T-helper 2 cell (primary cell): ENCODE data around the gene ORMDL2.
"Not testable (repeated sequence)": the region's sequence is repeated elsewhere in the genome, so short reads cannot be mapped to it uniquely, and the experiment has no call there.

ENCODE experiments used
- DNase-seq, 5 experiments: peaks; one replicate each; pipeline versions ENCODE4 v3.0.0 to v3.0.0-alpha.2; 2012 to 2022

Gene ORMDL2

GRCh38 chr12:55829967-55830600 is 12.2 kb downstream of the ORMDL2 start:
- peak in 3 of 5 experiments; percentile 6 to 58 (median 16) for DNase-seq

- peak in 4 of 5 experiments; percentile 16 to 85 (median 25) for DNase-seq
Observed at GRCh38 chr12:55830601-55831446, 13.0 kb downstream of the ORMDL2 start.

- DNase-seq: no peak
Observed at GRCh38 chr12:55831447-55831815, 13.6 kb downstream of the ORMDL2 start.

DNA sequence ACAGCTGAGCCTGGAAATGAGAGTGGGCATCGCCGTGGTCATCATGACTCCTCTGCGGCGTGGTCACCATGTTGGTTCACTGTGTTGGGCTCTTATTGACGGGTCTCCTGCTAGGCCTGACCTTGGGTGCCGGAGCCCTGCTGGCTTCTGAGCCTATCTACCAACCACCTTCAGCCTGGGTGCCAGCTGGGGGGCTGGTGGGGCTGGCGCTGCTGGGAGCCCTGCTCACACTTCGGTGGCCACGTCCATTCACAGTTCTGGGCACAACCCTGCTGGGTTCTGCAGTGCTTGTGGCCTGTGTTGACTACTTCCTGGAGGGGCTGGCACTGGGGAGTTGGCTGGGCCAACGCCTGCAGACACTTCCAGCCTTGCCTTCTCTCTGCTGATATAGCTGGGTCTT is 15.2 kb downstream of the ORMDL2 start:
- no peak for DNase-seq

GRCh38 chr12:55834400-55834799 is 16.6 kb downstream of the ORMDL2 start:
- DNase-seq: not testable (repeated sequence)

- no peak for DNase-seq
Observed at GRCh38 chr12:55838361-55838760, 20.5 kb downstream of the ORMDL2 start.

DNA sequence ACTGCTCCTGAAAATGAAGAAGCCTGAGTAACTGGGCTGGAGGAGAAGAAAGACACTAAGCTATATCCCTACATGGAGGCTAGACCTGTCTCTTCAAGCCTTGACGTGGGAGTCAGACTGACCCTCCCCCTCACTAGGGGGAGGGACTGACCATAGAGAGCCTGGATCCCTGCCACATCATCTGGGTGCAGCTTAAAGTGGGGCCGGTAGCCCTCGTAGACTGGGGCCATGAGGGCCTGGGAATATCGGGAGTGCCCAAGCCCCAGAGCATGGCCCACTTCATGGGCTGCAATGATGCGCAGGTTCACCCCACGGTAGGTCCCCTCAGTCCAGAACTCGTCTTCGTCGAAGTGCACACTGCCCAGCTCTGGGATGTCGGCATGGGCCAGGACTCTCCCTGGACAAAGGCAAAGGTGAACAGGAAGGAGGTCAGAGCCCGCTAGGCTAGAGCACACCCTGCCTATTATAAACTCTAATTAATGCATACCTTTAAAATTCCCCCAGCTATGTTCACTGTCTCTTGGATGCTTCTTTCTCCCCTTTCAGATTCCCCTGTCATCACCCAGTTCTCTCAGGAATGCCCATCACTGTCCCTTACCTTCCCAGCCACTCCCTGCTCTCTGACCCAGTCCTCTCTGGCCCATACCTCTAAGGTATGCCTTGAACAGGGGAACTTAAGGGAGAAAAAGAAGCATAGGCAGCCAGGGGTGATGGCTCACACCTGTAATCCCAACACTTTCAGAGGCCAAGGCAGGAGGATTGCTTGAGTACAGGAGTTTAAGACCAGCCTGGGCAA is 21.7 kb downstream of the ORMDL2 start:
- no peak for DNase-seq

DNA sequence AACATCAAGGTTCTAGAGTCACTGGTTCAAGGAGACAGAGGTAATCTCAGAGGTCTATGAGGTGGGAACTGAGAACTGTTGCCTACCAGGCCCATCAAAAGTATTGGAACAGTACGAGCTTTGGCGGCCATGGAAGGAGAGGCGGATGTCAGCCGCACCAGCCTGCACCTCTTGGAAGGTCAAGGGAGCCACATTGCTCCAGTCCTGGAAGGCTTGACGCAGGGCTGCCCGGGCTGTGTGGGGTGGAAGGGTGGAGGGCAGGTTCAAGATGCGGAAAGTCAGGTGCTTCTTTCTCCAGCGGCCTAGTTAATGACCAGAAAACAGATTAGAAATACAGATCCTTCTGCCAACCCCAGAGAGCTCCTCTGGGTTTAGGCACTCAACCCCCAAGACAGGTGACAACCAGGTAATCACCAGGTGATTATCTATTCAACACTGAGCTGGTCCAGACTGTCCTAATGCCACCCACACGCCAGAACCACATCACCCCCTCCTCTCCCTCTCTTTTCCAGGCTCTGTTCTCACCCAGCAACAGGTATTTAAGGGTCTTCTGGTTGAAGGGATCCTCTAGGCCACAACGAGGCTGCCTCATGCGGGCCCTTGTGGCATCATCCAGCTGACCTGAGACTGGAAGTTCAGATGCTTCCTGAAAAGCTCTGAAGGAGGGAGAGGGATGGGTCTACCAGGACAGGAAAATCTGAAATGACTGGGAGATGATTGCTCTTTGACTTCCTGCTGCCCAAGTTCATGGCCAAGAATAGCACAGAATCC is 22.9 kb downstream of the ORMDL2 start:
- no peak for DNase-seq

GRCh38 chr12:55842681-55843429 is 25.0 kb downstream of the ORMDL2 start, which contains the start of gene MMP19:
Gene MMP19 (minus strand): TSS chr12:55842936. CDS start chr12:55842830, 106 bp downstream.
- no peak for DNase-seq

- no peak for DNase-seq
Observed at GRCh38 chr12:55843431-55843830, 25.6 kb downstream of the ORMDL2 start.

DNA sequence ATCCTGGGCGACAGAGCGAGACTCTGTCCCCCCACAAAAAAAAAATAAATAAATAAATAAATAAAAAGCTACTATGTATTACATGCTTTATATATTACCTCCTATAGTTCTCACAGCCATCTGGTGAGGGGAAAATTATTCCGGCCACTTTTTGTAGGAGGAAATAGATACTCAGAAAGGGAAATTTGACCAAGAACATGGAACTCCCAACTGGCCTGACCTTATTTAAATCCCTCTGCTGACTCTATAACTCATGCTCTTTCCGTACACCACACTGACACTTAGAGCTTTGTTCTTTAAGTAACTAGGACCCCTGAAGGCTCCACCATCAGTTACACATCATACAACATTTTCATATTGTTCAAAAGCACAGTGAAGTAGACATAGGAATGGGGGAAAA is 27.1 kb downstream of the ORMDL2 start:
- no peak for DNase-seq

- DNase-seq: no peak
Observed at GRCh38 chr12:55845361-55845760, 27.5 kb downstream of the ORMDL2 start.

DNA sequence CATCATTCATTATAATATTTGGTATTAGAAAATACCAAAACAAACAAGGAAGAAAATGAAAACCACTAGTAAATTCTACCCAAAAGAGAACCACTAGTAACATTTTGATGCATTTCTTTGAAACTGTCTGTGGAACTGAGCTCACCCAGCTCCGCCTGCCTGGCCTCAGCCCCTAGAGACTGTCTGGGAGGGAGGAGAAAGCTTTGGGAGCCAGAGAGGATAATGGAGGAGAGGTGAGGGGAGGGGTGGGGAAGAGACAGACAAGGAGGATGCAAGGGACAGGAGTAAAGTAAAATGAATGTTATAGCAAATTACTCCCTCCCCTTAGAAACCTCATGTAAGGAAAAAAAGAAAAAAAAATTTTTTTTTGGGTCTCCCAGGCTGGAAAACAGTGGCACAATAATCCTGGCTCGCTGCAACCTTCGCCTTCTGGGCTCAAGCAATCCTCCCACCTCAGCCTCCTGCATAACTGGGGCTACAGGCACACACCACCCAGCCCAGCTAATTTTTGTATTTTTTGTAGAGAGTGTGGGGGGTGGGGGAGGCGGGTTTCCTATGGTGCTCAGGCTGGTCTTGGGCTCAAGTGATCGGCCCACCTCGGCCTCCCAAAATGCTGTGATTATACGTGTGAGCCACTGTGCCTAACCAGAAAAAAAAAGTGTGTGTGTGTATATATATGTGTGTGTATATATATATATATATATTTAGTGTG is 28.1 kb downstream of the ORMDL2 start:
- no peak for DNase-seq

GRCh38 chr12:55847033-55847432 is 29.2 kb downstream of the ORMDL2 start:
- DNase-seq: no peak

DNA sequence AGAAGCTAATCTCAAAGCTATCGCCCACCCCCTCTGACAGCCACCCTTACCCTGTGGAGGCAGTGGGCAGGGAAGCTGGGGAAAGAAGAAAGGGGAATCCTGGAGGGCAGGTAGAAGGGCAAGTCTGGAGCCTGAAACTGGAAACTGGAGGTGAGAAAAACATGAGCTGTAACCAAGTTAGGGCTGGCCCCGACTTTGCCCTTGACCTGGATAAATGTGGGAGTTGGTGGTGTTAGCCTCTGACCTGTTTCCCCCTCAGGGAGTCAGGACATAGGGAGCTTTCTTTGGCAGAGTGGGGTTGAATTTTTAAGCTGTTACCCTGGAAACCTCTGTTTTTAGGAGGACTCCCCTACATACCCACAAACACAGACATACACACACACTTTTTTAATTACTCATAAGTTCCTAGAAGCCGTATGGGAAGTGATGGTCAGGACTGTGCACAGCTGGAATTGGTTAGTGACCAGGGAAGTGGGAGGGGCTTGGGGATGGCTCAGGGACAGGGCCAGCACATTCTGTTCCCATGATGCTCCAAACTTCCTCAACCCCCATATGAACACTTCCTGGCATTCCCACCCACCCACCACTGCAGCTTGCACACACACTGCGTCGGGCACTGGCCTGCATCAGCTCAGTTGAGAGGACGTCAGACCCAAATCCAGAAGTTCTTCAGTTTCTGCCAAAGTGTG is 29.9 kb downstream of the ORMDL2 start:
- DNase-seq: no peak

DNA sequence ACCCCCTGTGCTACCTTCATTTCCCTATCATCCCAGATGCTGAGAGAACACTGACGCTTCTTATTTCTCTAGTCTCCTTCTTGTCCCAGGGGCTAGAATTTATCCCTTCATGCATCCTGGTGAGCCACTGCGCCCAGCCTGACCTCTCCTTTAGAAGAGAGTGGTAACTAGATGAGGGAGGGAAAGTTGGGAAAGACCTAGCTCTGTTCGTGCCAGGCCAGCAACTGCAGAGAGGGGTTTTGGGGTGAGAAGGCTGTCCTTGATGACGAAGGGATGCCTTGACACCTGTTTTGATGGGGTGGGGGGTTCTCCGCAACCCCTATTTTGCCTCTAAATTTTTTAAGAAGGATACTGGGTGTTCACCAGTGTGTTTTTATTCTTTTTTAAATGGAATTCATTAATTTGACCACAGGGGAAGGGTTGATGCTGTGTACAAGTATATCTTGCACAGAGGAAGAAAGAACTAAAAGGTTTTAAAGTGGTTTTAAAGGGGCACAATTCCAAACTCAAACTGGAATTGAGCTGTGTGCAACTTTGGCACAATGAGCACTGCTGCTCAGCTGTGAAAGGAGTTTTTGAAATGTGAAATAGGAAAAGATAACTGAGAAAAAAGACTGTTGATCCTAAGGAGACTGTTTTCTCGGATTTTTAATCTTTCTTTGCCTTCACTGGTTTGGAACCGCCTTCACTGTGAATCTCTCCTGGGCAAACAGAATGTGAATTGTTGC is 31.9 kb downstream of the ORMDL2 start:
- no peak for DNase-seq

- no peak for DNase-seq
Observed at GRCh38 chr12:55850401-55850800, 32.6 kb downstream of the ORMDL2 start.

DNA sequence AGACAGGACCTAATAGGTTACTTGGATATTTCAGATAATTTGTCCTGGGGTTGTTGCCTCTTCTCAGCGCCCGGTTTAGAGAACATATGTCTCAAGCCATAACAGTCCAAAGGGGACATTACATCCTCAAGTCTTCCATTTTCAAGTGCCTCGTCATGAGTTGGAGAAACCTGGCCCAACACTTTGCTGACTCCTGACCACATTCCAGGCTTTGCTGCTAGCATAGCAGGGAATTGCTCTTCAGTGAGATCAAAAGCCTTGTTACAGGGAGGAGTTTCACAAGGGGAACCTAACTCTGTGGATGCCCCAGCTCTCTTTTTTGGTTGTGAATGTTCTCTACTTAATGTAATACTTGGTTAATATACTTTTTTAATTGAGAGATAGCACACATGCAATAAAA is 33.1 kb downstream of the ORMDL2 start:
- no peak for DNase-seq

DNA sequence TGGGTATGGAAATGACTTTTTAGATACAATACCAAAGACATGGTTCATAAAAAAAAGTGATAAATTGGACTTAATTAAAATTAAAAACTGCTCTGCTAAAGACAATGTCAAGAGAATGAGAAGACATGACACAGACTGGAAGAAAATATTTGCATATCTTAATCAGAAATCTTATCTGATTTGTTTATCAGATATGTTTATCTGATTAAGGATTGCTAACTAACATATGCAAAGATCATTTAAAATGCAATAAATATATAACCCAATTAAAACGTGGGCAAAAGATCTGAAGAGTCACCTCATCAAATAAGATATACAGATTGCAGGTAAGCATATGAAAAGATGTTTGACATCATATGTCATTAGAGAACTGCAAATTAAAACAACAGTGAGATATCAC is 34.9 kb downstream of the ORMDL2 start:
- no peak for DNase-seq

DNA sequence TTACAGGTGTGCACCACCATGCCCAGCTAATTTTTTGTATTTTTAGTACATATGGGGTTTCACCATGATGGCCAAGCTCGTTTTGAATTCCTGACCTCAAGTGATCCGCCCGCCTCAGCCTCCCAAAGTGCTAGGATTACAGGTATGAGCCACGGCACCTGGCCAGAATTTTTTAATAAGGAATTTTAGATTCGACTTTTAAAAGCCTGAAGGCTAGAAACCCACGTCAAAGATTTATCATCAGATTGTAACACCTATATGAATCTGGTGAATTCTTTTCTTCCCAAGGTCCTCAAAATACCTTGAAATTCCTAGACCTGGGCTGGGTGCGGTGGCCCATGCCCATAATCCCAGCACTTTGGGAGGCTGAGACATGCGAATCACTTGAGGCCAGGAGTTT is 43.6 kb downstream of the ORMDL2 start:
- no peak for DNase-seq
